Left renal cortex interstitium (tissue), 4 donors: ENCODE data around the gene WBP2. TPM values are rescaled to one million over a fixed set of nuclear protein-coding genes. Genes with fewer than 3 reads are reported as not detected.
A peak's percentile ranks its signal among the peaks of the same experiment; 100 is the strongest.
"Not testable (repeated sequence)": the region's sequence is repeated elsewhere in the genome, so short reads cannot be mapped to it uniquely, and the experiment has no call there.

Experiments
- DNase-seq, 4 donors: peaks; one replicate each; pipeline ENCODE4 v3.0.0-alpha.2; 2013; ENCODE audit warnings: low read depth in 4 of 4, low spot score in 2 of 4, missing footprints in 1 of 4
- polyA plus RNA-seq, 4 donors: library from polyadenylated mRNA; unstranded; fragments of 120-200 nt; gene quantifications; one replicate each; pipeline ENCODE4 v1.2.1, GENCODE V29; 2013; ENCODE audit not compliant: insufficient read length in 4 of 4

WBP2 gene
- polyA plus RNA-seq, 4 donors: 79.8 to 92.5 (median 84.8) TPM

DNA sequence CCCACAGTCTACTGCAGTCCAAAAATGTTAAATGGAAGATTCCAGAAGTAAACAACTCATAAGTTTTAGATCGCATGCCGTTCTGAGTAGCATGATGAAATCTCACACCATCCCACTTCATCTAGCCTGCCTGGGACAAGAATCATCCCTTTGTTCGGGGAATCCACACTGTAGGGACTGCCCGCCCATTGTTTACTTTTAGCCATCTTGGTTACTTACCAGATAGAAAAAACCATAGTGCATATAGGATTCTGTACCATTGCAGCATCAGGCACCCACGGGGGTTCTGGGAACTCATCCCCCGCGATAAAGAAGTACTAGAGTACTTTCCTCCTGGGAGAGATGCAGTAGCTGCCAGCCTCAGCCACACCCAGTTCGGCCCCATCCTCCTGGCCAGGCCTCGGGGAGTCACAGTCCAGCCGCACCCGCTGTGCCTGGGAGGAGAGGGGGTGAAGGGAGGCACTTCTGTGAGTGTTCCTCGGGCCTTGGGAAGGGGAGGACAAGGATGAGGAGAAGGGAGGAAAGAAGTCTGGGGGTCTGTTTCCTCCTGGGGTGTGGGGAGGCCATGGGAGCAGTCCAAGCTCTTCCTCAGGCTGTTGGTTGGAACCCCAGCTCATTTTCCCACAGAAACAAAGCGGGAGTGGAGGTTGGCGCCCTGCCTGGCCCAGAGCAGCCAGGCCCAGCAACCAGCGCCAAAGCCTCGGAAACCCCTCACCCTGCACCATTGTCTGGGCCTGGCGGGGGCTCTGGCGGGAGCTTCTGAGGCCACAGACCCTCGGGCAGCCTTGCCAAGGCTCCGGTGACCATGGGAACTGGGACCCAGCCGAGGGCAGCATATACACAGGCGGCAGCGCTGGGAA is 14.4 kb upstream of the WBP2 start:
- DNase-seq: no peak

DNA sequence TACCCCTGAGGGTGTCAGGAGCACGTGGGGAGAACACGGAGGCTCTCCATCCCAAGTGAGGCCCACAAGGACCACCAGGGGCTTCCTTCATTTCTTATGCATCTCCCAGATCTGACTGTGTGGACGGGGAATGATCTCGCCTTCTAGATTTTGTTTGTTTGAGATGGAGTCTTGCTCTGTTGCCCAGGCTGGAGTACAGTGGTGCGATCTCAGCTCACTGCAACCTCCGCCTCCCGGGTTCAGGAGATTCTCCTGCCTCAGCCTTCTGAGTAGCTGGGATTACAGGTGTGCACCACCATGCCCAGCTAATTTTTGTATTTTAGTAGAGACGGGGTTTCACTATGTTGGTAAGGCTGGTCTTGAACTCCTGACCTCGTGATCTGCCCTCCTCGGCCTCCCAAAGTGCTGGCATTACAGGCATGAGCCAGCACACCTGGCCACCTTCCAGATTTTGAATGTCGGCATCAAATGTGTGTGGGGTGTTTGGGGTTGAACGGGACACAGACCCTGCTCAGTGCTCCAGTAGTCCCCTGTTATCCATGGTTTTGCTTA is 13.7 kb upstream of the WBP2 start:
- not testable (repeated sequence) for DNase-seq

DNA sequence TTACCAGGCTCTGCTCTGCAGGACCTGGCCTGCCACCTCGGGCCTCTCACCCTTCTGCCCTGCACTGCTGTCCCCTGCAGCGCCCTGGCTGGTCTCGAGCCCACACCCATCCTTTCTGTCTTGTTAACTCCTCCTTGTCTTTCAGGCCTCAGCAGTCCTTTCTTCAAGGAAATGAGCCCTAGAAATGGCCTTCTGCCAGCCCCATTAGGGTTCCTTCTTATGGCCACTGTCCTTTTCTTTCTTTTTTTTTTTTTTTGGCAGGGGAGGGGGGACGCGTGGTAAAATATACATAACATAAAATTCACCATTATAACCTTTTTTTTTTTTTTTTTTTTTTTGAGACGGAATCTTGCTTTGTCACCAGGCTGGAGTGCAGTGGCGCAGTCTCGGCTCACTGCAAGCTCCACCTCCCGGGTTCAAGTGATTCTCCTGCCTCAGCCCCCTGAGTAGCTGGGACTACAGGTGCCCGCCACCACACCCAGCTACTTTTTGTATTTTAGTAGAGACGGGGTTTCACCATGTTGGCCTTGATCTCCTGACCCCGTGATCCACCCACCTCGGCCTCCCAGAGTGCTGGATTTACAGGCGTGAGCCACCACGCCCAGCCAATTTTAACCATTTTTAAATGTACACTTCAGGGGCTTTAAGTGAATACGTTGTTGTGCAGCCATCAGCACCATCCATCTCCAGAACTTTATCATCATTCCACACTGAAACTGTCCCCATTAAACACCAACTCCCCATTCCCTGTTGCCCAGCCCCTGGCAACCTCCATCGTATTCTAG is 10.5 kb upstream of the WBP2 start:
- DNase-seq: not testable (repeated sequence)

DNA sequence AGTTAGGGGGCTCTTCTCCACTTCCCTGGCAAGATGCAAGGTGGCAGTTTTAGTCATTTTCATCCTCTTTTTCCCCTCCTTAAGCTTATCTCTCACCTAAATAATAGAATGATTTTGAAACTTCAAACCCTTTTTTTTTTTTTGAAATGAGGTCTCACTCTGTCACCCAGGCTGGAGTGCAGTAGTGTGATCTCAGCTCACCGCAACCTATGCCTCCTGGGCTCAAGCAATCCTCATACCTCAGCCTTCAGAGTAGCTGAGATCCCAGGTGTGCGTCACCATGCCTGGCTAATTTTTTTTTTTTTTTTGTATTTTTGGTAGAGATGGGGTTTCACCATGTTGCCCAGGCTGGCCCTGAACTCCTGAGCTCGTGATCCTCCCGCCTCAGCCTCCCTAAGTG is 9.8 kb upstream of the WBP2 start:
- DNase-seq: not testable (repeated sequence)

DNA sequence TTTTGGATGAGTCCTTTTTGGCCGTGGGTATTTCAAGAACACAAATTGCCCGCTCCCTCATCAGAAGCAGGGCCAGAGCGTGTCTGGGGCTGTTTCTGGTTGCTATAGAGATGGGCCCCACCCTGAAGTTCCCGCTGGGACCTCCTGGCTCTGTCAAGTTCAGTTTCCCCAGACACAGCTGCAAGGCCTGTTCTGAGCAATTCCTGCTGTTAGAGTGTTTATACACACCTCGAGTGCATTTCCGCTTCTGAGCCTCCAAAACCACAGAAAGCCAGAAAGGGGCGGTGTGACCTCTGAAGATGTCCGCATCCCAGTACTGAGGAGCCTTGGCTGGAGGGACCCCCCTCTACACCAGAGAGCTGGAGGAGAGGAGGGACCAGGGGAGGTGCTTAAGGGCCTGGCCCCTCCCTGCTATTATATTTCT is 9.3 kb upstream of the WBP2 start:
- DNase-seq: peak in 1 of 4 donors; percentile 78

DNA sequence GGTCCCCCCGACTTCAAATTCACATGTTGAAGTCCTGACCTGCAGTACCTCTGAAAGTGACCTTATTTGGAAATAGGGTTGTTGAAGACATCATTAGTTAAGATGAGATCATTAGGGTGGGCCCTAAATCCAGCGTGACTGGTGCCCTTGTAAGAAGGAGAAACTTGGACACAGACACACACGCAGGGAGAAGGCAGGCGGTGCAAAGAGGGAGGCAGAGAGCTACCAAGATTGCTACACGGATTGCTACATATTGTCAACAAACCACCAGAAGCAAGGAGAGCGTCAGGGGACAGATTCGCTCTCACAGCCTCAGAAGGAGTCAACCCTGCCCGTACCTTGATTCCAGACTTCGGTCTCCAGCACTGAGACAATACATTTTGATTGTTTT is 6.8 kb upstream of the WBP2 start:
- DNase-seq: no peak

DNA sequence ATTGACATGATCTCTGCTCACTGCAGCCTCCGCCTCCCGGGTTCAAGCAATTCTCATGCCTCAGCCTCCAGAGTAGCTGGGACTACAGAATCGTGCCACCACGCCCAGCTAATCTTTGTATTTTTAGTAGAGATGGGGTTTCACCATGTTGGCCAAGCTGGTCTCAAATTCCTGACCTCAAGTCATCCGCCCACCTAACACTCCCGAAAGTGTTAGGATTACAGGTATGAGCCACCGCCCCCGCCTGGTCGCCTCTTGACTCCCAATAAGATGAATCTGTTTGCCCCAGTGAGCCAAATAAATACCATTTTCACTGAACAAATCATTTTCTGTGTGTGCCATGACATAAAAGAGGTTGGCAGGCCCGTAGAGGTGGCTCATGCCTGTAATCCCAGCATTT is 4.2 kb upstream of the WBP2 start:
- DNase-seq: not testable (repeated sequence)

DNA sequence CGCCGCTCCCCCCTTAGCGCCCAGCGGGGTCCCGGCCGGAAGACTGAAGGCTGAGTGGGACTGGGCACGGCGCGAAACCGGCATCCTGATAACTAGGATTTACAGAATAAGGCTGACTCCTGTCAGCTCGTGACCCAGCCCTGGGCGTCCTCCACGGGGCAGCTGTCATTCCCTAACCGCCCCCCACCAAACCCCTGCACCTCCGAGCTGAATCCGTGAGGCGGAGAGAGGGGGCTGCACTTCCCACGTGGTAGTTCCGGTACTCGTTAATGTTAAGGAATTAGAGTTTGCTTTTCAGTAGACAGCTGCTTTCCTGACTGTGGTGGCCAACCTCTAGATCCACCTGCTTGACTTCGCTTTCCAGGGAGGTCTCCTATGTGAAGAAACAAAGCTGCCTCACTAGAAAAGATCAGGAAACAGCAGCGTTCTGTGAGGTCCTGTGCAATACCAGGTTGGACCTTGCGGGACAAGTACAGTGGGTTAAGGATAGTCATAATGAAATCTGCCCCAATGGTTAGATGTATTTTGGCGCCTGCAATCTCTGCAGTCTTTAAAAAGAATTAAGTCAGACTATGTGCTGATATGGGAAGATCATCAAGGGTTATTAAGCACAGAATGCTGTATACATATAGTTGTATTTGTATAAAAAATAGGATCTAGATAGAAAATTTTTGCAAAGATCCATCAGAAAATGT is 1.1 kb upstream of the WBP2 start:
- no peak for DNase-seq

DNA sequence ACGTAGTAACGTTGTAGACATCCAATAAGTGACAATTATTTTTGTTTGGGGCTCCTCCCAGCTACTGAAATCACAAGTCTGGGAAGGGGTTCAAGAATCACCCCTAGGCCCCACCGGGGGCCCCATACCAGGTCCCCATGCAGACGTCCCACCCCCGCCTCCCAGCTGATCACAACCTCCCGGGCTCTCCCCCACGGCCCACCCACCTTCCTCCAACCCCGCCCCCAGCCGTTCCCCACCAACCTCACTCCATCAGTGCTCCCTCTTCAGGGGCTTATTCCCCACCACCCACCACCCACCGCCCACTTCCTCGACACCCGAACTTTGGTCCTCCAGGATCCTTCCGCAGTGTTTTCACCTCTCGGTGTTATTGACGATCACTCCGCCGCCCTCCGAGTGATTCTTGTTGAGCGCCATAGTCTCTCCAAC is 240 bp downstream of the WBP2 start:
- DNase-seq: no peak

DNA sequence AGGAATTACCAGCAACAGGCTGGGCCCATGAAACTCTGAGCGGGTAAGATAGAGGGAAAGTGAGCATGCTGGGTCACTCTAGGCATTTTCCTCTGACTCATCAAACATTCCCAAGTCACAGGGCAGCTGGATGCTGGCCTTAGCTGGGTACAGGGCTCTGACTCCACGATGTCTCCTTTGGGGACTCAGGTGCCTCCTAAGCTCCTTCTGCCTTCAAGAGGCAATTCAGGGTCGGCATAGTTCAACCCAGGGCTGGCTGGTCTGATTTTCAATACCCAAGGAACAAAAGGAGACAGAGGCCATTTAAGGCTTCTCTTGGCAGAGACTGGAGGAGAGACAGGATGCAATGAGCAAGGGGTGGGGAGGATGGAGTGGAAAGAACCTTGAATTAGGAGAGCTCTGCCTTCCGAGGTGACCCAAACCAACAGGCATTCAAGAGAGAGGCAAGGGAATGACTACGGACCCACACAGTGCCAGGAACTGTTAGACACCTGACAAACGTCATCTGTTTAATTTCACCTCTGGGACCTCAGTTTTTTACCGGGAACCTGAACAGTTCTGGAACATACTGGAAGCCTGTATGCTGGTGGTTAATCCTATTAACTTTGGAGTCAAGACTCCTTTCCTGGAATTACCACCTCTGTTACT is 910 bp downstream of the WBP2 start:
- DNase-seq: no peak

DNA sequence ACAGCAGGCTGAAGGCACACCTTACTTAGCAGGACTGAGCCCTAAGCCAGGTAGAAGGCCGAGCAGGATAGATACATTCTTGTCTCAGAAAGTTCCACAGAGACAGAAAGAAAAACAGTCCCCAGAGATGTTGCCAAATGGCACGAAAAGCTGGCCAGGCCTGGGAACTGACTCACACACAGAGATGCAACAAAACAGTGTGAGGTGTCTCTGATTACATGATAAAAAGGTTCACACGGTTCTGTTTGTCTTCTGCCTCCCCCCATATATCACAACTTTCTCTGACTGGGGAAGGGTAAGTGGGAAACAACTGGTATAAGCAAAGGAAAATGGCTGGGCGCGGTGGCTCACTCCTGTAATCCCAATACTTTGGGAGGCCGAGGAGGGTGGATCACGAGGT is 1.7 kb downstream of the WBP2 start:
- DNase-seq: no peak

DNA sequence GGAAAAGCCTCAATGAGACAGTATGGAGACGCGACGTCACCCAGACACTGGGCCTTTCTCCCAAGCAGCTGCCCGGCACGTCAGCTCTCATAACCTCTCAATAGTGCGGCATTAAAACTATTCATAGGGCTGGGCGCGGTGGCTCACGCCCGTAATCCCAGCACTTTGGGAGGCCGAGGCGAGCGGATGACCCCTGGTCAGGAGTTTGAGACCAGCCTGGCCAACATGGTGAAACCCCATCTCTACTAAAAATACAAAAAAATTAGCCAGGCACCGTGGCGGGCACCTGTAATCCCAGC is 3.5 kb downstream of the WBP2 start:
- DNase-seq: not testable (repeated sequence)

DNA sequence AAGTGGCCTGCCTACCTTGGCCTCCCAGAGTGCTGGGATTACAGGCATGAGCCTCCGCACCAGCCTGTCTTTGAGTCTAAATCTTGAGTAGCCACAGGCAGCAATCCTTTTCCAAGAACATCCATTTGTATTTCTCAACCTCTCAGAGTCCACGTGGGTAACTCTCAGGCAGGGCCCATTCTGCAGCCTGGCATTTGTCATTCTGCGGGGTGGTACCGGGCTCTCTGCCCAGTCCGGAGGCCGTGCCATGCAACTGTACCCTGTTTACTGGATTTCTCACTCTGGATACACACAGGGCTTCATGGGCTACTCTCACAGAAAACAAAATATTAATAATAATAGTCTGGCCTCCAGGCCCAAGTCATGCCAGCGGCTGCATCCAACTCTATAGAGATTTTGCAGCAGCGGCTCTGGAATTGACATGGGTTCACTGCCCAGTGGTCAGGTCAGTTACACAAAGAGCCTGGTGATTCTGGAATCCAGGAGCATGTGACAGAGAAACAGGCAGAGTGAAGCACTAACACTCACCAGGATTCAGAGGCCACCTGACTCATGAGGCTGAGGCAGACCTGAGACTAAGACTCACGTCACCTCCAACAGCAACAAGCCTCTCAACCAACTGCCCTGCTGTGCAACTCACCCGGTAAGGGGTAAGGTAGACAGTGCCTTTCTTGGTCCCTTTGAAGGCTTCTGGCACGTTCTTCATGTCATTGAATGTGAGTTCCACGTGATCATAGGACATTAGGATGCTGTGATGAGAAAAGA is 4.0 kb downstream of the WBP2 start:
- DNase-seq: no peak

DNA sequence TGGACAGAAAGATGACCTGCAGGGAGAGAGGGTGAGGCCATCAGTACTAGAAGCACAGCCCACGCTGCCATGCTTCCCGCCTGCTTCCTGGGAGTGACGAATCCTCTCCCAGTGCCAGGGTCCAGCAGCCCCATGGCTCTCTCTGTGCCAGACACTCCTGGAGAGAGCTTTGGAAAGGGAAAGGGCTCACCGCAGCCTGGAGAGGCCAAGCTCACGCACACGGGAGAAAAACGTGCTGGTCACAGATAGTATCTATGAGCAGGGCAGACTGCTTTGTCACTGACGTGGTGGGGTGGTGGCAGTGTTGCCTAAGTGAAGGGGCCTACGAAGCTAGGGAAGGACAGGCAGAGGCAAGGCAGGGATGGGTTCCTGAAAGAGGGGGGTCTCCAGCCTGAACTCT is 5.4 kb downstream of the WBP2 start:
- DNase-seq: no peak

DNA sequence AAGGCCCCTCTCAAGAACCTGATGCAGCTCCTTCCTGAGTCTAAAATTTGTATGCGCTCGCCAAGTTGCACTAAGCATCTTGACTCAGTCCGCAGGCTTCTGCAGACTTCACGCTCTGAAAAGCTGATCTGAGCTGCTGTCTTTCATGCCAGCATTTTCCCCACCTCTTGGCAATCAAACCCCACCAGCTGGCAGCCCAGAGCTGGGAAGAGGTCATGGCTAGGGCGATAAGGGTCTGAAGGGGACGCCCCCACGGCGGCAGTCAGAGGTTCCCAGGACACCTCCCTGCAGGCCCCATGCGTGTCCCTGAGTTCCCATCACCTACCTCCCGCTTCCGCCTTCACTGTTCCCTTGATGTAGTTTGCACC is 5.9 kb downstream of the WBP2 start:
- DNase-seq: no peak

DNA sequence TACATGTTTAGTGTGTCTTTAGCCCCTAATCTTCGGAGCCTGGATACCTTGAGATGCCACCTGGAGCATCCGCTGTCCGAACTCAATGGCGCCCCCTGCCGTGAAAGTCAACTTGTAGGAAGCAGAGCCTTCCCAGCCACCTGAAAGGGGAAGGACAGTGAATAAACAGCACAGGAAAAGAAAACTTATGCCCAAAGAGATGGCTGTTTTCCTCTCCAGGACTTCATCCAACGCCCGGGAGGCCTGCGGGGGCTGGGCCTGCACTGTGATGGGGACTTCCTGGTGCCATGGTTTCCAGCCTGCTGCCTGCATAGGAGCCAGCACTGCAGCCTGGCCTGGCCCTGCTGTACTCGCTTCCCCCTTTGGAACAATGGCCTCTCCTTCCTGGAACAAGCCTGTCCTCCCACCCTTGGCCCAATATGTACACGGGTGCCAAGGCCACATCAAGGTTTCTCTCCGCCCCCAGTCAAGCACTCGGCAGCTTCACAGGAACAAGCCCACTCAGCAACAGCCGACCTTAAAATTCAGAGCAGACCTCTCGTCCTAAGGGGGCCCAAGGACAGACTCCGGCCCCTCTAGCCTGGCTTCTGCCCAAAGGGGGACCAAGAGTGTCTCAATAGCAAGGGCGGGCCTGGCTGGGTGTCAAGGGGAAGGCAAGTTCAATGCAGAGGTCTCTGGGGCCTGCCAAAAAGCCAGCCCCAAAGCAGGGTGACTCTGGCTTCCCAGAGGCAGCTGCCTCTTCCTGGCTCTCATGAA is 6.4 kb downstream of the WBP2 start:
- no peak for DNase-seq

DNA sequence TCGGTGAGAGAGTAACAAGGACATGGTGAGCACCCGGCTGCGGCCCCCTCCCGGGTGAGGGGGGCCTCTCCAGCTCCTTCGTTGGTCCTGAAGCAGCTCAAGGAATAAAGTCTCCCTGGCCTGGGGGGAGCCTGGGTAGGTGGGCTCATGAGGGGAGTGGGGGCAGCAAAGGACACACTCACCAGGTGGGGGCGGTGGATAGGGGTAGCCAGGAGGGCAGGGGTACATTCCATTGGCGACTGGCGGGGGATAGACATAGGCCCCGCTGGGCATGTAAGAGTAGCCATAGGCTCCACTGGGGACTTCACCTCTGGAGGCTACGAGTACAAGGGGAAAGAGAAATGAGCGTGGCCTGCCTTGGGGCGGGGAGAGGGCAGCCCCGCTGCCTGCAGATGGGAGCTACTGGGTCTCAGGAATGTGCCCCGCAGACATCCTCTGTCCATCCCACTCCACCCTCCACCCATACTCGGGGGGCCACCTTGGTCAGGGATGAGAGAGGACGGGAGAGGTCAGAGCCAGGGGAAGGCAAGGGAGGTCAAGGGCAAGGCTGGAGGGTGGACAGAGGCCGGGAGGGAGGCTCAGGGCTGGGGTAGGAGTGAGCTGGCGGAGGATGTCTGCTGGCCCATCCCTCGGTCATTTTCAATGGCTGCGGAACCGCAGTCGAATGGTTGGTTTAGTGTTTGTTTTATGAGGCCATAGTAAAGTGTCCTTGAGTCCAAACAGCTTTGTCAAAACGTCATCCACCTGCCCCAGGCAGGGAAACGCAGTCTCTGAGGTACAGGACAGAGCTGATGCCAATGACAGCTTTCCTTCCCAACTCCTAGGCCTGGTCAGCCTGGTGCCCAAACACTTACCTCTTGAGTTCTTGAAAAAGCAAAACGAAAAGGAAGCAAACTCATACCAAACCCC is 7.3 kb downstream of the WBP2 start:
- no peak for DNase-seq
